Stimulated activated CD4-positive, alpha-beta T cell treated with anti-CD3 and anti-CD28 coated beads, Interleukin-4, amount 100 ng/mL, for 48 hours (primary cell): ENCODE measurements around the gene OTOS.

Experiments
- DNase-seq, 2 donors: peaks; one replicate each; pipeline ENCODE4 v3.0.0-alpha.2; 2020; ENCODE audit warnings: low read depth in 2 of 2

Gene OTOS

DNA sequence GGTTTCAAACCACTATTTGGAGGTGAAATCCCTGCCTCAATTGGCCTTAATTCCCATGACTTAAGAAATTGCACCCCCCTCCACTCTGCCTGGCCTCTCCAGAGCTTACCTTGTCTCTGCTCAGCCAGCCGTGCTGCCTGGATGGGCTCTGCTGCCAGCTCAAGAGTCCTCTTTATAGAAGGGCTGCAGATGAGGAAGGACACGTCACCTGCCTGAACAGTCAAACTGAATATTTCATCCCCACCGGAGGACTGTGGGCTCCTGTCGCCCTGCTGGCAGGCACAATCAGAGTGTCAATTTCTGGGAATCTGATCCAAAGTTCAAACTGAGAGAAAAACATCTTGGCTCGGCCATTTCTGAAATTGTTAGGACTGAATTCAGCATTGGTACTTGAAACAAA, at the start of gene OTOS:
OTOS (minus strand) TSS at position 148 of the 400 bp plus-strand sequence. CDS start 332 bp downstream, outside the sequence.
- no peak for DNase-seq

- no peak for DNase-seq
Measured at GRCh38 chr2:240189686-240190085, 49.2 kb upstream of the OTOS start.

- no peak for DNase-seq
Measured at GRCh38 chr2:240187989-240188590, 47.6 kb upstream of the OTOS start.

DNA sequence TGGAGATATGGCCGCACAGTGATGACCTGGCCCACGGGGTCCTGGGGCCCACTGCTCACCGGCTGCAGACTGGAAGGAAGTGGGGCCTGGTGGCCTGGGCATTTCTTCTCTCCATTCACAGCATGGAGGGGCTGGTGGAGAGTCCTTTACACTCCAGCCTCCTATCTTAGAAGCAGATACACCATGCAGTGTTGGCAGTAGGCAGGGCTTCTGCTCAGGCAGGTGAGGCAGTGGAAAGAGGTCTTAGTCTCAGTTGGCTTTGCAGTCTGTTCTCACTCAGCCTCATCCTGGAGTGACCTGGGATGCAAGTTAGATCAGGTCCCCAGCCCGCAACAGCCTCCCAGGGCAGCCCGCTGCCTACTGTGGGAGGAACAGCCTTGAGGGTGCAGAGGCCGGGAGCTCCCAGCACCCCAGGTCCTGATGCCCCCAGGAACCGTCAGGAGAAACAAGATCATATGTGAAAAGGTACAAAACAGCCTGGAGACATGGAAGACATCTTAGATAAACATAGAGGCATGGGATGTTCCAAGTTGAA, 45.8 kb upstream of the OTOS start:
- no peak for DNase-seq

- DNase-seq = no peak
Measured at GRCh38 chr2:240184656-240185055, 44.2 kb upstream of the OTOS start.

DNA sequence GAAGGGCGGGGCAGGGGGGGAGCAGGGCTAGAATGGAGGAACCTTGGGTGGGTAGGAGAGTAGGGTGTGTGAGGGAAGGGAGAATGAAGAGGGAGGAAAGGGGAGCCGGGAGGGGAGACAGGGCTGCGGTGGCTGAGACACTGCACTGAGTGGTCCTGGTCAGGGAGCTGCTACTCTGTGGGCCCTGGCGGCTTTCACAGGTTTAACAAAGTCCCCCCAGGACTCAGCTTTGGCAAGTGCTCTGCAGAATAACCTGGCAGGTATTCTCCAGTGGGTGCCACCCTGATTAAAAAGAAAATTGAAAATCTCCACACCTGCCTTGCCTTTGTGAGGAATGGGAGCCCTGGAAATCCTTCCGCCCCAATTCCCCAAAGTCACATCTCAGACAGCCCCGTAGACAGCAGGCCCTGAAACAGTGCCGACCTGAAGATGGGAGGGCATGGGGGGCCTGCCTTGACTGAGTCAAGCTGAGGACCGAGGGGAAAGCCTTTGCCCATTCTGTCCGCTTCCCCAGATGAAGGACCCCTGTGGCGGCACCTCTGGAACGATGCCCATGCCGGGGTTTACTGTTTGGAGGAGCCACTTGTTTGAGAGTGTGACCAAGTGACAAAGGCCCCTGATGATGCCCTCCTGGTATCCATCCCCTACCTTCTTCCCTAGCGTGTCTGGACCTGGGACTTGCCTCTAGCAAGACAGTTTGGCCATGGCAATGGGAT, 43.6 kb upstream of the OTOS start:
- no peak for DNase-seq

DNA sequence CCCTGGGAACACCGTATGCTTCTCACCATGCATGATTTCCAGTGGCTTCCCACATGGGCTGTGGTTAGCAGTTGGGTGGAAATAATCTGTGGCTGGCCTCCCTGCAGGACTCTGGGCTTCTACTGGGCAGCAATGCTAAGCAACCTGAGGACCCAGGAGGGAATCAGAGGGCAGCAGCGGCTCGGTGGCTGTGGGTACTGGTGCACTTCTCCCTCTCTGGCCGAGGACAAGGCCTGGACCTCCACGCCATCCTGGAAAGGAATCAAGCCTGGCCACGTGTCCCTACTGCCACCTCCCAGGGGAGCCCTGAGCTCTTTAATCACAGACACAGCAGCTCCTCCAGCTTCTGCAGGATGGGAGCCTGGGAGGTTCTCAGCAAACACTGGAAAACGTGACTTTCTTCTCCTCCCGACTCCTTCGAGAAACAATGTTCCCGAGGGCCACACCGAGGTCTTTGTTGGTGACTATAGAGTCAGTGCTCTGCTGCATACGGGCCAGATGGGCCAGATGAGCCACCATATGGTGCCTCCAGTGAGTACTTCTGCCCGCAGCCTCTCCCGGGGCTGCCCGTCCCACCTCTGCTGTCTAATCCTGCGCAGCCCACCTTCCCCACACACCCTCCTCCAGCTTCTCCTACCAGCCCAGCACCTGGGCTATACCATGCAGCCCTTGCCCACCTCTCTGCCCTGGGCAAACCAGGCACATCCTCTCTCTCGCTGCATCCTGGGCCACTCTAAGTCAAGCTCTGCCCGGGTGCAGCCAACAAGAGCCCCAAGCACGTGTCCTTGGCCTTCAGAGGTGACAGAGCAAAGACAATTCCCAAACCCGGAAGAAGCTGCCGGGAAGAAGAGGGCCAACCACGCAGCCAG, 42.8 kb upstream of the OTOS start:
- DNase-seq = no peak

DNA sequence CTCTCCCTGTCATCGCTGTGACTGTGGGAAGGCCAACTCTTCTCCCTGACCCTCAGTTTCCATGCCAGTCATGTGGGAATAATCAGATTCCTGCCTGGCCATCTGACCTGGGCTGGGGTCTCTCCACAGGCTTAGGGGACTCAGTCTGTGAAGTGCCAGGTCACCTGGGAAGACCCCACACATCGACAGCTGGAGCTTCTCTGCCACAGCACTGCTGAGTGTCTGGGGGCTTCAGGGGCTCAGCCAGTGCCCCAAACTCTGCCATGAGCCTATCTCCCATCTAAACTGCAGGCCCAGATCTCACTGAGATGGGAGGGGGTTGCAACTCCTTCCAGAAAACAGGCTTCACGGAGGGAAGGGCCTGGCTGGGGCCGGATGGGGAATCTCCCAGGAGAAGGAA, 42.0 kb upstream of the OTOS start:
- DNase-seq = no peak

- no peak for DNase-seq
Measured at GRCh38 chr2:240182001-240182400, 41.5 kb upstream of the OTOS start.

- no peak for DNase-seq
Measured at GRCh38 chr2:240179941-240180666, 39.6 kb upstream of the OTOS start.

DNA sequence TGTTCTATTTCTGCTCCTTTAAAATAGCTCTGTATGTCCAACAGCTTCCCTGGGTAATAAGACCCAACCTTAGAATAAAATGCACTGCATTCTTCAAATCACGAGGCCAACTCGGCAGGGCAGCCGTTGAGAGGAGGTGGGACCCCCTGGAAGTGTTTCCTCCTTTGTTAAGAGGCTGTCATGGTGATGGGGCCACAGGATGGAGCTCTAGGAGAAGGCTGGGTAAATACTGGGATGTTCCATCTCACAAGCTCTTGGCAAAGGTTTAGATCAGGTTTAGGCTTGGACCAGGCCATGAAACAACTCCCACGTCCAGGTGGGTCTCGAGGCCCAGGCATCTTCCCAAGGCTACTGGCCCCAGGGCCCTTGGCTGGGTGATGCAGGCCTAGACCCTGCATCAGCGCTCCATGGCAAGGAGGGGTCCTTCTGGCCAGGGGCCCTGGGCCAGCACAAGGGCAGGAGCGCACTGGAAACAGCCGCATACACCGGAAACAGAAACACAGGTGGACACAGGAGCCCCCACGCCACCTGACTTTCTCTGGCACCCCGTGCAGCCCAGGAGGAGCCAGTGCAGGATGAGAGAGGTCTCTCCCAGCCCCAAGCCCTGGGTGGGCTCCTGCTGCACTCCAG, 38.8 kb upstream of the OTOS start:
- DNase-seq = no peak

- DNase-seq = no peak
Measured at GRCh38 chr2:240178564-240178963, 38.1 kb upstream of the OTOS start.

GRCh38 chr2:240174496-240174895, 34.0 kb upstream of the OTOS start:
- DNase-seq = no peak

- no peak for DNase-seq
Measured at GRCh38 chr2:240172071-240172895, 31.8 kb upstream of the OTOS start.

DNA sequence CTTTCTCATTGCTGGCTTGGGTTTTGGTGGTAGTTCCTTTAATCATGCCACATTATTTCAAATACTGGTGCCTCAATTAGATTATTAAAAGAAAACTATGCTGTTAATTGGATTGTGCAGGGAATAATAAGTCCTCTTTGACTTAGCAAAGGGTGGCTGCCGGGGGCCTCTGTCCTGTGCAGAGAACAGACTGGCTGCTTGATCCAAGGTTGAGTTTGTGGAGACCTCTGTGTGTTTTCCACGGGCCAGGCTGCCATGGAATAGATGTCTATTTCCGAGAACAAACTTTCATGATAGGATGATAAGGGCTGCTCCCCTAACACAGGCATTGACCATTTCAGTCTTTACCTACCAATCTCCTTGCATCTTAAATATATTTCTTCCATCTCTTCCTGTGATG, 30.4 kb upstream of the OTOS start:
- no peak for DNase-seq

DNA sequence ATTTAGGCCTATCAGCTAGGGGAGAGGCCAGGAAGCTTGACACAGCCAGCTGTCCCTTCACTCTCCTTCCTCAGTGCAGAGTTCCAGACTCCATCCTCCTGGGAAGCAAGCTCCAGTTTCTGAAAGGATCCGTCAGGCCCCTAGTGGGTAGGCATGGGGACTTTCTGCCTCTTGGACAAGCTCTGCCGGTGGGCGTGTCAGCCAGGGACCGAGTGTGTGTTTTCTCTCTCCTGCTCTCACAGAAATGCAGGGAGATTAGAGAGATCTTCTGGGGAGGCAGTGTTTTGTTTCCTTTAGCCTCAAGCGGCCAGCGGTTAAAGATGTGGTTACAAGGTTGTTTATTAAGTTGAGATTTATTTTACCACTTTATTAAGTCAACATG, 29.9 kb upstream of the OTOS start:
- DNase-seq = no peak

DNA sequence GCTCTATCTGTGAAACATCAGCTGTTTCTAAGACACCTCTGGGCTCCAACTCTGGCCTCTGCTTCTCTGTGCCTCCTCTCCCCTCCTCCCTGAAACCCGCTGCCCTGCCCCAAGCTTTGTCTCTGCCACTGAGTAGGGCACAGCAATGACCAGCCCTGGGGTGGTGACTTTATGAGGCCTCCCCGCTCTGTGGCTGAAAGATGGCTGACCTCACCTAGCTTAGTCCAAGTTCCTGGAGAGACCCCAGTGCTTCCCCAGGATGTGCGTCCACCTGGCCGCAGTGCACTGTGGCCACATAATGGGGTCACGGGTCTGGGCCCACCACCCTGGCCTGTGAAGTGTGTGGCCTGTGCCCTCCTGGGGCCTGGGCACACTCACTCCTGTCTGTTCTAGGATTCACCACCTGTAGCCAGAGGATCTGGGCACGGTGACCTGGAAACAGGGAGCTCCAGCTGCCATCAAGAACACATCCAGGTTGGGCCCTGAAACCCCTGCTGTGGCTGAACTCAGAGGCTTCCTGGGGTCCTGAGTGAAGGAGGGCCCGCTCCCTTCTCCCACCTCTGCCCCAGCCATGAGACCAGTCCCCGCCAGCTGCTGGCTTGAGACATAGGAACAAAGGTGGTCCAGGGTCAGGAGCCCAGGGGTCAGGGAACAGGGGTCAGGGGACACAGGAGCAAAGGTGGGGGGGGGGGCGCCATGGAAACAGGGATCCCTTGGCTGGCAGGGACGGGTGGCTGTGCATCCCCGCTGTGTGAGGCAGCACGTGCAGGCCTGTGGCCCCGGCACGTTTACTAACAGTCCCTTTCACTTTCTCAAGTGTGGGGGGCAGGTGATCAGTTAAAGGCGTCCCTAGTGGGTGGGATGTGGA, 29.3 kb upstream of the OTOS start:
- DNase-seq = no peak

- DNase-seq = no peak
Measured at GRCh38 chr2:240168546-240169361, 28.3 kb upstream of the OTOS start.

DNA sequence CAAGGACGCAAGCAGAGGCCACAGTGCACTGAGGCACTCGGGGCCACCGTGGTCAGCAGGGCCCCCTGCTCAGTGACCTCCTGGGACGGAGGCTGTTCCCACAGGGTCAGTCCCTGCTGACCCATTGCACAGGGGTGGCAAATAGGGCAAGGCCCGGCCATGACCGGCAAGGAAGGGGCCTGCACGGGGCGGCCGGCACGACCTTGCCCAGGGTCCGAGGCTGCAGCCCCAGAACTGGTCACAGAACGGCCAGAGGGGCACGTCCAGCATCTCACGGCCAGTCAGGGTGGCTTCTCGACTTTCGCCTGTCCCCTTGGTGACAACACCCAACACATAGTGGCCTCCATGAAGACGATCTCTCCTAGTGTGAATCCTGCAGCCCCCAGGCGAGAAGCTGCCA, 27.6 kb upstream of the OTOS start:
- no peak for DNase-seq
